ENCODE data around the gene A1CF.
"Not testable (repeated sequence)": the region's sequence is repeated elsewhere in the genome, so short reads cannot be mapped to it uniquely, and the experiment has no call there.

Gene A1CF

DNA sequence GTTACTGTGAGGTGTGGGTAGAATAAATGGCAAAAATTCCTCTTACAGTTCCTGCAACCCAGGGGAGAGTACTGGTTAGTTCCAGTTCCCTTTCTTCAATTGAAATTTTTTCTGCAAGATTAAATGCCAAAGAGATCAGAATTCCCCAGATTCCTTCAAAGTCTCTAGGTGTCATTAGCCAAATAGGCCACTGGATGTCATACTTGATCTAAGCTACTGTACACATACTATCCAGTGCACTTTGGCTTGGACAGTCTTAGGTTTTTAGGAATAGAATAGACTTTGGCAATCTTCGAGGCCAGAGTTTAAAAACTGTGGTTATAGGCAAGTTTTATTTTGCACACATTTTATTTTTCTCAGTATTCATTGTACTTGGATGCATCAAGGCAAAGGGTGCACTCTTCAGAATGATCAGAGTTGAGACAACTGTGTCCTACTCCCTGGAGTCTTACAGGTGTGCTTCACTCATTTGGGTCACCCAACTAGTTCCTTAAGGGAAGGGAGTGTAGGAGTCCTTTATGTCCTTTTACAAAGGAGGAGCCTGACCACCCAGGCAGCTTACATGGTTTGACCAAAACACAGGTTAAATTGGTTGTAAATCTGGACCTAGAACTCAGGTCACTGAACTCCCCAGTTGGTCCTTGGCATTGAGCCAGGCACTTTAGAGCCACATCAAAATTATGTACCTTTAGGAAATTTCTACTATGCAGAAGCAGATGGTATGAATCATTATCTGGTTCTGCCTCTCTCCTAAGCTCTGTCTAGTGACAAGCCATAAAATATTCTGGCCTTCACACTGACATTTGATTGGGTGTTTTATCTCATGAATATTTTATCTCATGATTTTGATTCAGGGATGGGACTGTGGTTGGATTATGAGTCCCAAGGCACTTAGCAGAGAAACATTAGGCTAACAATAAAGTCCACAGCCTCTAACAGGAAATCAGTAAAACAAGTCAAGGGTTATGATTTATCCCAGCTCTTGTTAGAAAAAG lies 96.2 kb downstream of the A1CF start:
- in situ Hi-C loops (cut with MboI; ENCODE audit: low sequenced_read_pairs): no loop called here

DNA sequence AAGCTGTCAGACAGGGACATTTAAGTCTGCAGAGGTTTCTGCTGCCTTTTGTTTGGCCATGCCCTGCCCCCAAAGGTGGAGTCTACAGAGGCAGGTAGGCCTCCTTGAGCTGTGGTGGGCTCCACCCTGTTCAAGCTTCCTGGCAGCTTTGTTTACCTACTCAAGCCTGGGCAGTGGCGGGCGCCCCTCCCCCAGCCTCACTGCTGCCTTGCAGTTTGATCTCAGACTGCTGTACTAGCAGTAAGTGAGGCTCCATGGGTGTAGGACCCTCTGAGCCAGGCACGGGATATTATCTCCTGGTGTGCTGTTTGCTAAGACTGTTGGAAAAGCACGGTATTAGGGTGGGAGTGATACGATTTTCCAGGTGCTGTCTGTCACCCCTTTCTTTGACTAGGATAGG lies 97.5 kb downstream of the A1CF start:
- in situ Hi-C loops (cut with MboI; ENCODE audit: low sequenced_read_pairs): not testable (repeated sequence)

DNA sequence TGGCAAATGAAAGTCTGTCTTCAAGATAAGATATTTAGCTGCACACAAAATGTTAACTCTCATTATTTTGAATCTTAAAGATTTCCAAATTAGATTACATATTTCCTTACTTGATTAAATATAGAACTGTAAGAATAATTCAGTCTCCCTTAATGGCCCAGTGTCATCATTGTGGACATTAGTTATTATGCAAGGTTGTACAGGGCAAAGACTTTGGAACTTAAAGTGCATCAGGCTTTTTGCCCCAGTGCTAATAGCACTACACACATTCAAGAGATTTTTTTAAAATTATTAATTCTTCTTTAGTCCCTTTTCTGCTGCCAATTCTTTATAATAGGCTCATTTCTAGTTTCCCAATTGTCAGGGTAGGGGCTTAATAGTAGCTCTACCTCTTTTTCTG lies 103.4 kb downstream of the A1CF start:
- in situ Hi-C loops (cut with MboI; ENCODE audit: low sequenced_read_pairs): not testable (repeated sequence)

DNA sequence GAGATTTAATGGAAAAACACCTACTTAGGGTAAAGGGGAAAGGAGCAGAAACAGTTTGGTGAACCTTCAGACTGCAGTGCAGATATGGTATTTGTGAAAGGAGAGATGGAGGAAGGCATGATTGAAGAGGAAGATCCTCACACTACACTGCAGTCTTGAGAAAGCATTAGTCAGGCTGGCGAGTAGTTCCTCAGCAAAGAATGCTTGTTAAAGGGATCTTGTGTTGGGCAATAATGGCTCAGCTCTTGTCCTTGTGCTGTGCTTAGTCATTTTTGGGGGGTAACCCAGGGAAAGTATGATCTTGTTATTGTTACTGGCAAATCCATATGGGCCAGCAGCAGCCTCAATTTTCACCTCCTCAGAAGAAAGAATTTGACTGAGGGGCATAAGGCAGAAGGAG lies 105.4 kb downstream of the A1CF start:
- in situ Hi-C loops (cut with MboI; ENCODE audit: low sequenced_read_pairs): not testable (repeated sequence)

DNA sequence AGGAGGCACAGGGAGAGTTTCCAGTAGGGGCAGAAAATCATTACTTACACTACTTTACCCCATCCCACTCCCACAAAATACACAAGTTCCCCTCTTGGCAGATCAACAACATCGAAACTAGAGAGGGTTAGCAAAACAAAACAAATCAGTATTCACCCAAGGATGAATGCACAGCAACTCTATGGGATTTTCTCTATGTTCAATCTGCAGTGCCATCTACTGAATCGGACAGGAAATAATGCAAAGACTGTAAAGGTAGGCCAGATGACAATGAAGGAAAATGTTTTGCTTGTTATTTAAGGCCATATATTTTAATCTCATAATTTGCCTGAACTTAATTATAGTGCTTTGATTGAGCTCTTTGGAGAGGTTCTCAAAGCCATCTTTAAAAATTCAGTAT lies 110.6 kb downstream of the A1CF start:
- in situ Hi-C loops (cut with MboI; ENCODE audit: low sequenced_read_pairs): loop anchor here (25.0 kb wide), 1 partner anchor 613 kb away; no protein-coding TSS in a partner anchor

DNA sequence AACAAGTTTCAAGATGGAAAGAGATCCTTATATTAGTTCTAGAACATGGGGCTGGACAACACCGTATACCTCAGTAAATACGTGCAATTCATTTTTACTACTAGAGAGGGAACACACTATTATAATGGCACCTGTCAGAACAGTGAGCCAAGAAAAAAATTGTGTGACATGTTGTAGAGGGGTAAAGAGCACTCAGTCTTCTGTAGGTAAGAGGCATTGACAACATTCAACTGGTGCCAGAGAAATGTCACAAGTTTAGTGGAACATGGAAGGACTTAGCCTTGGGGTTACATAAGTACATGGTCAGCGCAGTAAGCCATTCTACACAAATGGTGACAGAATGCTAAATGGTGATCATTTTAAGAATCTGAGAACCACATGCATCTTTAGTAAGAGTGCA lies 113.4 kb downstream of the A1CF start:
- in situ Hi-C loops (cut with MboI; ENCODE audit: low sequenced_read_pairs): loop anchor here (25.0 kb wide), 1 partner anchor 610 kb away; no protein-coding TSS in a partner anchor

DNA sequence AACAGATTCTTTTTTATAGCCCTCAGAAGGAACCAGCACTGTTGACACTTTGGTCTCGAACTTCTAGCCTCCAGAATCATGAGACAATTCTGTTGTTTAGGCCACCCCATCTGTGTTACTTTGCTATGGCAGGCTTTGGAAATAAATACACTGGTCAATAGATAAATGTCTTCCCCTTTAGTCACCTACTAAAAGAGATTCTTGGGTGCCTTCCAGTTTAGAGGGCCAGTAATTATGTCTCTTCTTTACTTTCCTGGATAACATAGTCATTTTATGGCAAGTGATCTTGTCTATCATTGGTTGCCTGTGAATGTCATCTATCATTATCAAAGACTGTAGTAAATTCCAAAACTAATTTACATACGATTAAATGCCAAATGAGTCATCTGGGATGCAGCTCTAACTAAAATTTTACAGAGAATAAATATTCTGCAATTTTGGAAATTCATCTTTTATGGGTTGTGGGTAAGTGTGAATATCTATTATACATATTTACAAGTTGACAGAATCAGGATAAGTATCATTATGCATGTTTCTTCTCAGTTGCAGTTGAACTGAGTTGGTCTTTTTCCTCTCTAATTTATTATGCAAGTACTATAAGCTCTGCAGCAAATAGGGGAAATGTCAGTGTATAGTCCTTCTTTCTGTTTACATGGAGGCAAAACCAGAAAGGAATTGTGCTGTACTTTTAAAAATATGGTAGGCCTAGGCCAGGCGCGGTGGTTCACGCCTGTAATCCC lies 118.5 kb downstream of the A1CF start:
- in situ Hi-C loops (cut with MboI; ENCODE audit: low sequenced_read_pairs): loop anchor here (25.0 kb wide), 1 partner anchor 605 kb away; no protein-coding TSS in a partner anchor

All from HL-60/S4 treated with phorbol 12-myristate 13-acetate at 8.2 ng/mL for 4 days and 3 days (cell line).